Measurements from ENCODE around the gene BBOF1. TPM values are rescaled to one million over a fixed set of nuclear protein-coding genes. Genes with fewer than 3 reads are reported as not detected.
"Not testable (repeated sequence)": the region's sequence is repeated elsewhere in the genome, so short reads cannot be mapped to it uniquely, and the experiment has no call there.

The BBOF1 gene
- total RNA-seq, 6 experiments from 2014 or later, result 0.81 to 3.3 (median 1.3) TPM

GRCh38 chr14:73996731-73997107, 22.4 kb upstream of the BBOF1 start:
- peak in 1 of 3 donors; percentile 60 for DNase-seq
- Histone ChIP-seq H3K9me3 (no peaks in the 10 kb centered on the region), H3K27me3 (no peaks in the 10 kb centered on the region), H3K36me3 (no peaks in the 10 kb centered on the region), H3K27ac (peak overlapping the region; percentile 24 to 95 (median 93)), H3K4me1 (peaks cover 0 to 55% (median 26%) of the 10 kb centered on the region in 4 donors), H3K4me3 (peak overlapping the region in 2 of 3 donors; percentile 59 to 71)
- peak; percentile 55 to 61 (median 57) for ATAC-seq
- intact Hi-C loops (cut with DNase I), result no loop called here
- WGBS (ENCODE audit: insufficient coverage, low coverage, low lambda C conversion rate, missing lambda C conversion rate), result 18% methylated on average over 2 of the region's 2 CpGs
- TF ChIP-seq CTCF (IDR thresholded peaks at IDR 0.05), result no peak
- TF ChIP-seq POLR2A (IDR thresholded peaks at IDR 0.05), result no peak

- DNase-seq, result no peak
- peak; percentile 59 to 75 (median 65) for ATAC-seq
- H3K36me3 ChIP-seq, result no peaks in the 10 kb centered on the region
- no peaks in the 10 kb centered on the region for H3K9me3 ChIP-seq
- intact Hi-C loops (cut with DNase I), result no loop called here
- no peaks in the 10 kb centered on the region for H3K27me3 ChIP-seq
- TF ChIP-seq CTCF (IDR thresholded peaks at IDR 0.05) (no peak), POLR2A (IDR thresholded peaks at IDR 0.05) (peak; percentile 22)
- H3K4me1 ChIP-seq, result peaks cover 0 to 49% (median 23%) of the 10 kb centered on the region in 4 donors
- peak overlapping the region; percentile 24 to 95 (median 93) for H3K27ac ChIP-seq
- 43% methylated on average over 1 of the region's 1 CpG for WGBS (ENCODE audit: insufficient coverage, low coverage, low lambda C conversion rate, missing lambda C conversion rate)
- H3K4me3 ChIP-seq, result peak overlapping the region in 2 of 3 donors; percentile 59 to 71
Observed at GRCh38 chr14:73997108-73997943, 21.8 kb upstream of the BBOF1 start.

- no peak for ATAC-seq
- Histone ChIP-seq H3K27ac (peak overlapping the region in 2 of 3 donors; percentile 93 to 95), H3K4me3 (peak overlapping the region in 1 of 3 donors; percentile 2), H3K9me3 (no peaks in the 10 kb centered on the region), H3K27me3 (no peaks in the 10 kb centered on the region), H3K36me3 (no peaks in the 10 kb centered on the region), H3K4me1 (peaks cover 0 to 42% (median 19%) of the 10 kb centered on the region in 4 donors)
- DNase-seq, result no peak
- TF ChIP-seq CTCF (IDR thresholded peaks at IDR 0.05) (no peak), POLR2A (IDR thresholded peaks at IDR 0.05) (no peak)
- intact Hi-C loops (cut with DNase I), result no loop called here
- 51% methylated on average over 7 of the region's 7 CpGs for WGBS (ENCODE audit: insufficient coverage, low coverage, low lambda C conversion rate, missing lambda C conversion rate)
Observed at GRCh38 chr14:73997944-73998447, 21.2 kb upstream of the BBOF1 start.

- H3K9me3 ChIP-seq, result no peaks in the 10 kb centered on the region
- peaks cover 0 to 35% (median 14%) of the 10 kb centered on the region in 4 donors for H3K4me1 ChIP-seq
- TF ChIP-seq CTCF (IDR thresholded peaks at IDR 0.05) (no peak), POLR2A (IDR thresholded peaks at IDR 0.05) (no peak)
- H3K36me3 ChIP-seq, result no peaks in the 10 kb centered on the region
- H3K27ac ChIP-seq, result peak overlapping the region in 2 of 3 donors; percentile 93 to 95
- WGBS (ENCODE audit: insufficient coverage, low coverage, low lambda C conversion rate, missing lambda C conversion rate), result 34% methylated on average over 2 of the region's 2 CpGs
- no peak overlapping the region for H3K4me3 ChIP-seq
- H3K27me3 ChIP-seq, result no peaks in the 10 kb centered on the region
- DNase-seq (no peak), ATAC-seq (peak; percentile 34 to 43 (median 40))
- intact Hi-C loops (cut with DNase I), result no loop called here
Observed at GRCh38 chr14:73998726-73999125, 20.4 kb upstream of the BBOF1 start.

- intact Hi-C loops (cut with DNase I); ATAC-seq; H3K4me1 ChIP-seq; DNase-seq; H3K9me3 ChIP-seq; H3K4me3 ChIP-seq; H3K27me3 ChIP-seq; H3K27ac ChIP-seq: not testable (repeated sequence)
- 95% methylated on average over 3 of the region's 3 CpGs for WGBS (ENCODE audit: insufficient coverage, low coverage, low lambda C conversion rate, missing lambda C conversion rate)
- peaks cover 0 to 14% (median 2%) of the 10 kb centered on the region in 4 donors for H3K36me3 ChIP-seq
Observed at GRCh38 chr14:74005664-74006063, 13.5 kb upstream of the BBOF1 start.

Data from right lobe of liver (tissue), 6 donors.